Brain microvascular endothelial cell (primary cell): ENCODE data around the gene IFT43.

Source experiments
- DNase-seq: peaks from one replicate; pipeline ENCODE4 v3.0.0-alpha.2; 2020
- H3K27ac ChIP-seq: fragments of 250-450 bp; sonication (Bioruptor Pico); 2 replicates; pipeline ENCODE4 v1.5.1; 2020; ENCODE audit warnings: mild to moderate bottlenecking, moderate library complexity
- H3K27me3 ChIP-seq: fragments of 250-450 bp; sonication (Bioruptor Pico); replicated peaks from 2 replicates; pipeline ENCODE4 v1.5.1; 2020; ENCODE audit warnings: mild to moderate bottlenecking
- H3K36me3 ChIP-seq: fragments of 250-450 bp; sonication (Bioruptor Pico); replicated peaks from 2 replicates; pipeline ENCODE4 v1.5.1; 2020; ENCODE audit warnings: mild to moderate bottlenecking
- H3K4me3 ChIP-seq: 2 replicates; pipeline ENCODE4 v1.5.1; 2011; ENCODE audit warnings: low read depth, mild to moderate bottlenecking, control low read depth, low read length, moderate library complexity
- in situ Hi-C: cut with HindIII; loops from 2 replicates; pipeline ENCODE4 v1.10.0; 2017; ENCODE audit warnings: low sequenced_read_pairs, low pct_ligation_motif_present
- TF ChIP-seq, protein P1 (sequence below): IDR thresholded peaks from 2 replicates; pipeline ENCODE4 v1.5.1; 2011; ENCODE audit warnings: low read depth, mild to moderate bottlenecking, moderate library complexity, low read length, control low read depth, inconsistent platforms; ENCODE audit errors: missing control alignments

Gene IFT43

DNA sequence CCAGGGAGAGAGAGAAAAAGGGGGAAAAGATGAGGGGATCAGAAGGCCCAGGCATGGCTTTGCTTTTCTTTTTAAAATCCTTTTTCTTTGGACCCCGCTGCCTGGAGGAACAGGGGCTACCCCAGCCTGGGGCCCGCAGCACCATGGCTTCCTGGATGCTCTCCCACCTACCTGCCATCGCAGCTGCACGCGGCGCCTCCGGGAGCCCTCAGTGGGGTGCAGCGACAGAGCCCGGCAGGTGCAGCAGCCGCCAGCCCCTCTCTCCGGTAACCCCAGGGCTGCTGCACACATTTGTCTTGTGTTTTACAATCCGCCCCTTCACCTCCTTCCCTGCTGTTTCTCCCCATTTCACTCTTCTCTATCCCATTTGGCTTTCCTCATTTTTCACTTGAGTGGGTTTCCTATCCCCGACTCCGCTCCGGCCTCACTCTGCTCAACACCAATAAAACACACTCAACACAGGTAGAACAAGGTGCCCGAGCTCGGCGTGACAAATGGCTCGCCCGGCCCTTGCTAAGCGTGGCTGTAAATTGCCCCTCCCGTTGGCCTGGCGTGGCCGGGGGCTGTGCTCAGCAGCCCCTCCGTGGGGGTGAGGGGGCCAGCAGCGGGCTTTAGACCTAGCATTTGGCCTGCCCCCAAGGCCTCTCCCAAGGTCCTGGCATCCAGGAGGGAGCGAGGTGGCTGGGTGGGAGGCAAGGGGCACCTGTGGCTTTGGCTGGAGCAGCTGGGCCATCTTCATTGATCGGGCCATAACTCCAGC lies 113.5 kb downstream of the IFT43 start:
- no peaks in the 10 kb centered on the region for H3K36me3 ChIP-seq
- no peak overlapping the region for H3K4me3 ChIP-seq
- no peak overlapping the region for H3K27ac ChIP-seq
- TF ChIP-seq, protein P1, sequence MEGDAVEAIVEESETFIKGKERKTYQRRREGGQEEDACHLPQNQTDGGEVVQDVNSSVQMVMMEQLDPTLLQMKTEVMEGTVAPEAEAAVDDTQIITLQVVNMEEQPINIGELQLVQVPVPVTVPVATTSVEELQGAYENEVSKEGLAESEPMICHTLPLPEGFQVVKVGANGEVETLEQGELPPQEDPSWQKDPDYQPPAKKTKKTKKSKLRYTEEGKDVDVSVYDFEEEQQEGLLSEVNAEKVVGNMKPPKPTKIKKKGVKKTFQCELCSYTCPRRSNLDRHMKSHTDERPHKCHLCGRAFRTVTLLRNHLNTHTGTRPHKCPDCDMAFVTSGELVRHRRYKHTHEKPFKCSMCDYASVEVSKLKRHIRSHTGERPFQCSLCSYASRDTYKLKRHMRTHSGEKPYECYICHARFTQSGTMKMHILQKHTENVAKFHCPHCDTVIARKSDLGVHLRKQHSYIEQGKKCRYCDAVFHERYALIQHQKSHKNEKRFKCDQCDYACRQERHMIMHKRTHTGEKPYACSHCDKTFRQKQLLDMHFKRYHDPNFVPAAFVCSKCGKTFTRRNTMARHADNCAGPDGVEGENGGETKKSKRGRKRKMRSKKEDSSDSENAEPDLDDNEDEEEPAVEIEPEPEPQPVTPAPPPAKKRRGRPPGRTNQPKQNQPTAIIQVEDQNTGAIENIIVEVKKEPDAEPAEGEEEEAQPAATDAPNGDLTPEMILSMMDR = no peak
- DNase-seq = no peak
- H3K27me3 ChIP-seq = no peaks in the 10 kb centered on the region
- in situ Hi-C loops = no loop called here

GRCh38 chr14:76100236-76100635 lies 114.7 kb downstream of the IFT43 start:
- Histone ChIP-seq H3K27me3 (no peaks in the 10 kb centered on the region), H3K4me3 (no peak overlapping the region), H3K36me3 (no peaks in the 10 kb centered on the region), H3K27ac (no peak overlapping the region)
- in situ Hi-C loops = no loop called here
- no peak for DNase-seq
- TF ChIP-seq, protein P1 = no peak

DNA sequence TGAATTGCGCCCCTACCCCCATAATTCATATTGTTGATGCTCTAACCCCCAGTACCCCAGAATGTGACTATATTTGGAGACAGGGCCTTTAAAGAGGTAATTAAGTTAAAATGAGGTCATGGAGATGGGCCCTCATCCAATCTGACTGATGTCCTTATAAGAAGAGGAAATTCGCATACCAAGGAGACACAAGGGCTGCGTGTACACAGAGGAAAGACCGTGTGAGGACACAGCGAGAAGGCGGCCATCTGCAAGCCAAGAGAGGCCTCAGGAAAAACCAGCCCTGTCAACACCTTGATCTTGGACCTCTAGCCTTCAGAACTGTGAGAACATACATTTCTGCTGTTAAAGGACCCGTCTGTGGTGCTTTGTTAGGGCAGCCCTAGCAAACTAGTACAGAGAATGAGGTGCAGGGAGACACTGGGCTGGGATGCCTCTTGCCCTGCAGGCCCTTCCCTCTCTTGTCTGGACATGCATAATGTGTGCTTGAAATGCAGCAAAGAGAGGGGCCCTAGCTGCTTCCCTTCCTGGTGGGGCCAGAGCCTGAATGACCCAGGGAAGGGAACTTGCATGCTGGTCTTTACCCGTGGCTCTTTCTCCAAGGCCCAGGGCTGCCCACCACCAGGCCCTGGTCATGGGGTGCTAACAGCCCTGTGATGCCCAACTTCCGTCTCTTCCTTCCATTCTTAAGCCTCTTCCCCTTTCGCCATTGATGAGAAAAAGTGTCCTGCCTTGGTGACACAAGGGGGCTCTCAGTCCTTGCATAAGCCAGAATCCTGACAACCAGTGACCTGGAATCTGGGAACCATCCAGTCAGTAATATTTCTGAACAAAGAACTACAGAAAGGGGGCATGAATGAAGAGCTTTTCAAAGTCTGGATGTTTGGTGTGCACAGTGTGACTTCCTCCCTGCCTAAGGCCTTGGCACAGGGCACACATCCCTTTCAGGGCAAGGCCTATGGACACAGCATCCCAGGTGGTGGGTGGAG lies 116.1 kb downstream of the IFT43 start:
- Histone ChIP-seq H3K27ac (no peak overlapping the region), H3K4me3 (no peak overlapping the region), H3K36me3 (no peaks in the 10 kb centered on the region), H3K27me3 (no peaks in the 10 kb centered on the region)
- no peak for DNase-seq
- TF ChIP-seq, protein P1 = peak; percentile 18
- in situ Hi-C loops = no loop called here

- Histone ChIP-seq H3K4me3 (no peak overlapping the region), H3K27ac (no peak overlapping the region), H3K36me3 (no peaks in the 10 kb centered on the region), H3K27me3 (no peaks in the 10 kb centered on the region)
- TF ChIP-seq, protein P1 = no peak
- no peak for DNase-seq
- in situ Hi-C loops = no loop called here
These were observed 119.3 kb downstream of the IFT43 start for GRCh38 chr14:76104802-76105355.

DNA sequence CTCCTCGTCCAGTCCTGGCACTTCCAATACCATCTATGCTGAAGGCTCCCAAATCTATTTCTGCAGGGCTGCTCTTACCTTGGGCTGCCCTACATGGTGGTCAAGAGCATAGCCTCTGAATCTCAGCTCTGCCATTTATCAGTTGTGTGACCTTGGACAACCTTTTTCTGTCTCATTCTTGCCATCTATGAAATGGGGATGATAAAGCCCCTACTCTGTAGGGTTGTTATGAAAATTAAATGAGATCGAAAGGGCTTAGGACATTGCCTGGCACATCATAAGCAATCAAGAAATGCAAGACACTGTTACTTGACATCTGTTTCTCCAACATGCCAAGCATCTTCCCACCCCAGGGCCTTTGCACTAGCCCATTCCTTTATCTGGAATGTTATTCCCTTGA lies 120.6 kb downstream of the IFT43 start:
- no peak overlapping the region for H3K27ac ChIP-seq
- H3K4me3 ChIP-seq = no peak overlapping the region
- TF ChIP-seq, protein P1 = no peak
- DNase-seq = no peak
- in situ Hi-C loops = no loop called here
- H3K36me3 ChIP-seq = no peaks in the 10 kb centered on the region
- H3K27me3 ChIP-seq = no peaks in the 10 kb centered on the region
